Measurements from ENCODE around the gene HSD17B8.
"Not testable (repeated sequence)": the region's sequence is repeated elsewhere in the genome, so short reads cannot be mapped to it uniquely, and the experiment has no call there.

GRCh38 chr6:33226503-33227120 lies 22.2 kb downstream of the HSD17B8 start:
- TF ChIP-seq CTCF (IDR thresholded peaks at IDR 0.05; ENCODE audit: low read length); EZH2 (IDR thresholded peaks at IDR 0.05; ENCODE audit: borderline replicate concordance, low read length): not testable (repeated sequence)

All from OCI-LY1 (cell line).